HG03354 (cell line): ENCODE measurements around the gene CD99.
"Not testable (repeated sequence)": the region's sequence is repeated elsewhere in the genome, so short reads cannot be mapped to it uniquely, and the experiment has no call there.

Experiments used
- ATAC-seq: cut with Tn5 transposase; IDR thresholded peaks from one replicate; pipeline ENCODE4 v1.9.1; 2021; ENCODE audit warnings: mild to moderate bottlenecking; ENCODE audit not compliant: unreplicated experiment, poor library complexity, severe bottlenecking

CD99 gene

GRCh38 chrX:2764766-2765548 lies 73.9 kb downstream of the CD99 start:
- ATAC-seq, result not testable (repeated sequence)

- ATAC-seq, result no peak
Measured at GRCh38 chrX:2765549-2765830, 74.4 kb downstream of the CD99 start.

- ATAC-seq, result no peak
Measured at GRCh38 chrX:2766906-2767305, 75.8 kb downstream of the CD99 start.

- ATAC-seq, result no peak
Measured at GRCh38 chrX:2767631-2768455, 76.7 kb downstream of the CD99 start.

GRCh38 chrX:2769615-2770014 lies 78.5 kb downstream of the CD99 start:
- ATAC-seq, result no peak

GRCh38 chrX:2773166-2774055 lies 82.3 kb downstream of the CD99 start:
- ATAC-seq, result not testable (repeated sequence)

- ATAC-seq, result no peak
Measured at GRCh38 chrX:2774057-2774456, 83.0 kb downstream of the CD99 start.

GRCh38 chrX:2774776-2775175 lies 83.7 kb downstream of the CD99 start:
- no peak for ATAC-seq

- ATAC-seq, result peak; percentile 76
Measured at GRCh38 chrX:2780472-2781225, 89.6 kb downstream of the CD99 start.

GRCh38 chrX:2781226-2781571 lies 90.1 kb downstream of the CD99 start:
- no peak for ATAC-seq

GRCh38 chrX:2781698-2782097 lies 90.6 kb downstream of the CD99 start:
- peak; percentile 62 for ATAC-seq

GRCh38 chrX:2782171-2782570 lies 91.1 kb downstream of the CD99 start:
- ATAC-seq, result no peak

GRCh38 chrX:2782778-2783177 lies 91.7 kb downstream of the CD99 start:
- ATAC-seq, result no peak

GRCh38 chrX:2784026-2784425 lies 92.9 kb downstream of the CD99 start:
- no peak for ATAC-seq

GRCh38 chrX:2785538-2785937 lies 94.4 kb downstream of the CD99 start:
- no peak for ATAC-seq

- no peak for ATAC-seq
Measured at GRCh38 chrX:2788980-2789379, 97.9 kb downstream of the CD99 start.

- ATAC-seq, result no peak
Measured at GRCh38 chrX:2789569-2789968, 98.5 kb downstream of the CD99 start.
